Colon (tissue), 2 donors: ENCODE data around the gene CCDC50.

Experiments
- FAIRE-seq: peaks from 2 replicates; lab custom pipeline; 2012; peaks lifted over from hg19 to GRCh38; lab: Jason Lieb, UNC
- donor health status: control.
- donor health status: control.

CCDC50 gene

DNA sequence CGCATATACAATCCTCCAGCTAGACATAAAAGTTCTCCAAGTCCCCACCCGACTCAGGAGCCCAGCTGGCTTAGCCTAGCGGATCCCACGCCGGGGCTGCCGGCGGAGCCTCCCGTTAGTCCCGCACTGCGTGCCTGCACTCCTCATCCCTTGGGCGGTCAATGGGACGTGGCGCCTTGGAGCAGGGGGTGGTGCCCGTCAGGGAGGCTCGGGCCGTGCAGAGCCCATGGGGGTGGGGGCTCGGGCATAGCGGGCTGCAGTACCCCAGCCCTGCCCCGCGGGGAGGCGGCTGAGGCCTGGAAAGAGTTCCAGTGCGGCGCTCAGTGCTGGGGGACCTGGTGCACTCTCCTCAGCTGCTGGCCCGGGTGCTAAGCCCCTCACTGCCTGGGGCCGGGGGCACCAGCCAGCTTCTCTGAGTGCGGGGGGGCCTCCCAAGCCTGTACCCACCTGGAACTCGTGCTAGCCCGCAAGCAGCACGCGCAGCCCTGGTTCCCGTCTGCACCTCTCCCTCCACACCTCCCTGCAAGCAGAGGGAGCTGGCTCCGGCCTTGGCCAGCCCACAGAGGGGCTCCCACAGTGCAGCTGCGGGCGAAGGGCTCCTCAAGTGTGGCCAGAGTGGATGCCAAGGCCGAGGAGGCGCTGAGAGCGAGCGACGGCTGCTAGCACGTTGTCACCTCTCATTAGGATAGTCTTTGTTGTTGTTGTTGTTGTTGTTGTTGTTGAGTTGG is 12.2 kb upstream of the CCDC50 start:
- FAIRE-seq: no peak

DNA sequence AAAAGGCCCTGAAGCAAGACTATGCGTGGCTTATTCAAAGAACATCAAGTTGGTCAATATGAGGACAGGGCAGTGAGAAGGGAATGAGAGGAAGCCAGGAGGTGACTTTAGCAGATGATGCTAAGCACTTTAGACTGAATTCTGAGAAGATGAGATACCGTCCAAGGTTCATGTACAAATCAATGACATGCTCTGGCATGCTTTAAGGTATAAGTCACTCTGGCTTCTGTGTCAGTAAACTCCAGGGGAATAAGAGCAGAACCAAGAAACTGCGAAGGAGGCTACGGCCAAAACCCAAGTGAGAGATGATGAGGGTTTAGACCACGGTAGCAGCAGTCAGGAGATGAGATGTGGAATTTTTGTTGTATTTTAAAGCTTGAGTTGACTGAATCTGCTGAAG is 8.9 kb upstream of the CCDC50 start:
- FAIRE-seq: no peak

DNA sequence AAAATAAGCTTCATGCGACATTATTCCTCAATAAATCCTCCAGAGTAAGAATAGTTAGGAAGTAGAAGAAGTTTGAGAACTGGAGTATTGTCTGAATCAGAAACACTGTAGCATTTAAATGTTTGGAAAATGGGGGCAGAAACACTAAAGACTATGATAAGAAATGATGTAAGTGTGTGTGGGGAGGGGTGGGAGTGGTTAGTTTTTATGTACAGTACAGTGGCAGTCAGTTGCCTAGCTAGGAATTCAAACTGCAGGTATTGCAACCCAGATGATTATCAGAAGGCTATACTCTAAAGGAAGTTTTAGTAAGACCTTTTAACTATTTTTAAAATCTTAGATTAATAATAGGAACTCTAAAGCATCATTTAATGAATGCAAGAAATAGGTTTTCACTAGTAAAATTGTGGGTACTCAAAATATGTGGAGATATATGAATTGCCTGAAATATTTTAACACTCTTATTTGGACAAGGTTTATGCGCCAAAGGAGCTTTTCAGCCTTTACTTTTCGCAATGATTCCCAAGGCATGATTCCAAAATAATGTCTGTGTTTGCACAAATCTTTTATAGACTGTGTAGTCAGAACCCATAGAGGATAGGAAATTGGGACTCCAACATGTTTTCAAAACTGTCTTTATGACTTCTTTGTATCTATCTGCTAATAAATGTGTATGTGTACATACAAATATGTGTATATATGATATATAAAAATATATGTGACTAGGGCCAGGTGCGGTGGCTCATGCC is 8.0 kb upstream of the CCDC50 start:
- FAIRE-seq: no peak

DNA sequence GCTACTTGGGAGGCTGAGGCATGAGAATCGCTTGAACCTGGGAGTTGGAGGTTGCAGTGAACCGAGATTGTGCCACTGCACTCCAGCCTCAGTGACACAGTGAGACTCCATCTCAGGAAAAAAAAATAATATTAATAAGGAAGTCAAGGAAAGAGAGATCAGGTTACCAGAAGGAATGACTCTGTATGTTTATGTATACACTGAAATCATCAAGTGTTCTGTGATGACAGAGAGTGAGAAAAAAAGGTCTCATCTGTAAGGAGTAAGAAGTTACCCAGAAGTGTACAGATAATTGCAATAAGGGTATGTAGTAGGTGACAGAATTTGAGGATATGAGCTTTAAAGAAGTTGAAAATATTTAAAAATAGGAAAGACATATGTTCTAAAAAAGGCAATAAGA is 4.3 kb upstream of the CCDC50 start:
- FAIRE-seq: no peak

DNA sequence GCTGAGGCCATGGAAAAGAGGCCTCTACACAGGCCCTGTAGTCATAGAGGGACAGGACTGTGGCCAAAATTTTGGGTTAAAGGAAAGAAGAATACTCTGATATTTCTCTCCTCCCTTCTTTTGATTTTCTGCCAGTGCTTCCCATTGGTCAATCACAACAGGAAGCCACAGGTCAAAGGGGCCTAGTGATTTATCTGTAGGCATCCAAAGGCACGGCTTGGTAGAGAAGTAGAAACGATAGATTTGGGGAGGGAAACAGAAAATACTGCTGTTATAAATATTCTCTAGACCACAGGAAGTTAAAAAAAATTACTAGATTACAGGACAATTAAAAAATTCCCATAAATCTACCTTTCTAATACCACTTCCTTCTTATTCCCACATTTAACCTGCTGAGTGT is 1.7 kb upstream of the CCDC50 start:
- no peak for FAIRE-seq

DNA sequence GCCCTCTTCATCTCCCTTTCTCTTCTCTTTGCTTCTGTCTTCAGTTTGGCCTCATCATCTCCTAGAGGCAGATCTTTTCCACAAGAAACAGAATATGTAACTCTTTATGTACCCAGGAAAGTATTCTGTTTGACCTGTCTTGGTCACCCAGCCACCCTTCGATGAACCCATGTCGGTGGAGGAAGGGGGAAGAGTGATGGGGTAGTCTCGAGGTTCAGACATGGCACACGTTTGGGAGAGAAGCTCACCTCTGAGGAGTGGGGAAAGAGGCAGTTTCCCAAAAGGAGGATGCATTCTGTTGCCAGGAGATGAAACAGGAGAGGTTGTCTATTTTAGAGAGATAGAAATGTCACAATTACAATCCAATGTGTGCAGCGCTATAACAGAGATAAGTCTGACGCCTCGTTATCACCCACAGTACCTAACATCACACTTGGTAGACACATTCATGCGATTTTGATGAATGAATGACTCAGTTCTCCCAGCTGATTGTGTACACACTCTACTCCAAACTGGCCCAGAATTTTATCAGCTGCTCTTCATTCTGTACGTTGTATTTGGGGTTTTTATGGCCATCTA is 722 bp upstream of the CCDC50 start:
- FAIRE-seq: no peak

DNA sequence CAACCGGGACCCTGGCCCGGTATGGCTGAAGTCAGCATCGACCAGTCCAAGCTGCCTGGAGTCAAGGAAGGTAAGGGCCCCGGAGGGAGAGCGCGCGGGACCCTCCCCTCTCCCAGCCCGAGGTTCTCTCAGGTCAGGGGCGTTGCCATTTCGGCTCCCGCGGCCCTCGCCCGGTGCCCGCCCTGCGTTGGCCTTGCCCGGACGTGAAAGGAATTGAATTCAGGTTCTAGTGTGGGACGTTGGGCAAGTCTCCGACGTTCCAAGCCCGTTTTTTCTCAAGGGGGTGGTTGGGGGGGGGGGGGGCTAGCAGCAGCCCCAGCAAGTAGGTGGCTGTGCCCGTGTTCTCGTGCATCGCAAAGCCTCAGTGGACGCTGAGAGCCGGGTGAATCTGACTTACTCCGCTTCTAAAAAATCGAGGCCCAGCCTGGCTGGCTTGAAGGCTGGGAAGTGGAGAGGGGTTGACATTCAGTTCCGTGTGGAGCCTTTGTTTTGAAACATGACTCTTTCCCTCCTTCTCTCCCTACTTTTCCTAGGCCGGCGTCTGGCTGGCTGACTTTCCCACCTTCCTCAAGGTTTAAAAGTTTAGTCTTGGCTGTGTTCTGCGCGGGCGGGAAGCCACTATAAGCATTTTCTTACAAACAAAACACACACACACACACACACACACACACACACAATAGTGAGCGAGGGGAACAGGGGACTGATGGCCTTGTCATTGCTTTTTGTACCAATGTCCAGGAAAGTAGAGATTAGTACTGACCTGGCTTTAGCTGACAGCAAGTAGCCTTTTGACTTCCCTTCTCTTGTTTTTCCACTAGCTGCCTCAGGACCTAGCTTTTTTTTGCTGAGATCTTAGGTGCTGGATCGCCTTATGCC is 698 bp downstream of the CCDC50 start, which contains the start of gene UTS2B:
Gene UTS2B (minus strand): TSS at position 873 of the 876 bp plus-strand sequence. CDS start 48,337 bp downstream, outside the sequence.
- no peak for FAIRE-seq

DNA sequence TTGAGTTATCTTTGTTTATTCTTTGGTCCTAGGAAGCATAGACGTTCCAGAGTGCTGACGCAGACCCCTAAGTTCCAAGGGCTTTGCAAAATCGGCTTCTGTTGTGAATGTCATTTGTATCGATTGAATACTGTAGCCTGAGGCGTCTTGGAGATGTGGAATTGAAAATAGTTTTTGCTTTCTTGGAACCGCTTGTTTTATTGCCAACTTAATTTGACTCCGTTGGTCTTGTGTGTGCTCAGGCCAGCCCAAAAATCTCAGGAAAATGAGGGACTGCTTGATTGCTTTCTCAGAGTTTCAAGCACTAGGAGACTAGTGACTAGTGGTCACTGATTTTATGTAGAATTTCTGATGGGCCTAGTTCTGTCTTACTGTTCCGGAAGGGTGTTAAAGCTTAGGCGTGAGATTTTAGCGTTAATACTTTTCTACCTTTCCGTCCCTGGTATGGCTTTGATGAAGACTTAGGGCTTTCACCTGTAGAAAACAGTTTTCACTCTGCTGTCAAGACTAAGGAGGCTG is 1.4 kb downstream of the CCDC50 start:
- no peak for FAIRE-seq

DNA sequence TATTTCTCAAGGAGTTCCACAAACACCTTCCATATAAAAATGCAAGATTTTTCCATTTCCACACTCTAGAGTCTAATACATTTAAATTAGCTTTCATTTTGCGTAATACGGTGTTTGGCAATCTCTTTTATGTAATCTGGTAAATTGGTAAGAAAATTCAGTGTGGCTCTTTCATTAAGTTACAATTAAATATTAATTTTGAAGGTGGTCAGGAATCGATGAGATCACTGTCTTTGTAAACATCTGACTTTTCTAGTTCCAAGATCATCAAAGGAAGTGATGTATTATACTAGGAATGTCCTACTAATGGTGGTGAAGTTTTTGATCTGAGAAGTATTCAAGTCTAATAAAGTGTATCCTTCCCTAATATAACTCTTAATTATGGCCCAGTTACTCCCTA is 2.2 kb downstream of the CCDC50 start:
- no peak for FAIRE-seq

DNA sequence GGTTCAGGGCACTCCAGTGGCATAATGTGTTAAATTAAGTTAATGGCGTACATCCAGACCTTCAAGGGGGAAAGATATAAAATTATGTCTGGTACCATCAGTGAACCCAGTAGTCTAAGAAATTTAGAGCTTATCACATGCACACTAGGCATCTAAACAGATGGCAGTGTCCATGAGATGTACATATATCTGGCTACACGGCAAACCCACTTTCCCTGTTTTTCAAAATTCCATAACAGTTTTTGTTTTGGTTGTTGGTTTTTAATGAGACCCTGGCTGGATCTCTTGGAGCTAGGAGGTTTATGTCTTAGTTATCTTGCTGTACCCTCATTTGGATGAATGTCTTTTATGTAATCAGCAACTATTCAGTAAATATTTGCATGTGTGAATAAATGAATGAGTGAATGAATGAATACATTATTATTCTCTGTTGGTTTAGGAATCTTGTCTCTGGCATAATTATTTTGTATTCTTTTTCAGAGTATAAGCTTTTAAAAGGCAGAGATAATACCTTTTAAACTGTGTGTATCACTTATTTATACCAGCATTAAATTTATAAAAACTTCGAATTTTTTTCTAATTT is 4.2 kb downstream of the CCDC50 start:
- FAIRE-seq: no peak

DNA sequence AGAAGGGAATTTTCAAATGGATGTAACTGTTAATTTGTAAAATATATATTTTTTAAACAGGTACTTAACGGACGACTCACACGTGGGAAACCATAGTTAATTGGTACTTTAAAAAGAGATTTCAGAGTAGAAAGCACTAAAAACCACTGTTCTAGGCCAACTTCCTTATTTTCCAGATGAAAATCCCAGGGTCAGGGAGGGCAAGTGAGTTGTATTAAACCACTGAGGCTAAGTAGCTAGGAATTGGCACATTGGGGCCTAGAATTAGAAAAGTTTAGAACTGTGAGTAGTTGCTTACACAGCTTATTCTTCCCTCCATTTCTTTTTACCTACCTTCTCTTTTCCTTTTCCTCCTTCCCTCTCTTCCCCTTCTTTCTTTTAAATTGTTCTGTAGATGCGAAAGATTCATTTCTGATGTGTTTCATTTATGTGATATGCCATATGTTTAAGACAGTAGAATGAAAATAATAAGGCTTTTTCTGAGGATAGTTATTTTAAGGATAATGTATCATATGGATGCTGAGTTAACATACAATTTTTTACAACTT is 5.2 kb downstream of the CCDC50 start:
- no peak for FAIRE-seq

DNA sequence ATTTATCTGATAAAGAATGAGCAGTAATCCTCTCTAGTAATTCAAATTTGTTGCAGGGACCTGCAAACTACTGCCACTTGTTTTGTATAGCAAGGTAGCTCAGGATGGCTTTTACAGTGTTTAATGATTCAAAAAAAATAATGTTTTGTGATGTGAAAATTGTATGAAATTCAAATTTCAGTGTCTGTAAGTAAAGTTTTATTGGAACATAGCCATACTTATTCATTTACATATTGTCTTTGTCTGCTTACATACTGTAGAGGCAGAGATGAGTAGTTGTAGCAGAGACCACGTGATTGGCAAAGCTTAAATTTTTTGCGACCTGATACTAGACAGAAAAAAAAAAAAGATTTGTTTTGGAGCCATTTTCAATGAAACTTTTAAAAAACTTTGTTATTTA is 7.6 kb downstream of the CCDC50 start:
- FAIRE-seq: no peak

DNA sequence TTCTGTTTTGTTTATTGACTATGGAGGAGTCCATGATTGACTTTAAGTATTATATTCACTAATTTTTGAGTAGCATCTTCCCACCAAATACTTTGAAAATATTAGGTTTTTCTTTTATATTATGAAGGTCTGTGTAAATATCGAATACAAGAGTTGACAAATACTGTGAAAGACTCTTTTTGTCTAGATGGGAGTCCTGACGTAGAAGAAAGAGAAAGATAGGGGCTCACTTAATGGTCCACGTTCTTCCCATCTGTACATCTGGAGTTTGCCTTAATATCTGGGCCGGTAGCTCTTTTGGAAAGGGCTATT is 8.9 kb downstream of the CCDC50 start:
- FAIRE-seq: no peak

DNA sequence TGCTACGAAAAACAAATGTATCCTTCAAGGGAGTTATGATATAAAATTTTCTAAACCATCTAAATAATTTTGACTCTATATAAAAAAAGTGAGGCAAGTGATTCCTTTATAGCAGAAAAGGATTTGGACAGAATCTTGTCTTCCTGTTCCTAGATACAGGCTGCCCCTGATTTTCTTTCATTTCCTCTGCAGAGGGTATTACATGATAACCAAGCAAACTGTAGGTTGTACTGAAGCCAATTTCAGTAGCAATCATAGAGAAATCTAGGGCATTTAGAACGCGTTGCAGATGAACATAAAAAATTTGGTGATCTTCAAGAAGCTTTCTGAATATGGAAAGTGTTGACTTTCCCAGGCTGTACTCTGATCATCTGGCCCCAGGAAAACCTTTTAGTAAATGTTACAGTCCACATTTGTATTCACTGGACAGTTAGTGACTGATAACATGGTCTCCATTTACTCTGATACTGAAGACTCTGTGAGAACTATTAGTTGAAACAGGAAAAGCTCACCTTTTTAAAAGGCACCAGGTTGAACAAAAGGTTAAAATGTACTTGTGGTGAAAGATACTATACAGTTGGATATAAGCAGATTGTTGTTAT is 10.2 kb downstream of the CCDC50 start:
- no peak for FAIRE-seq

DNA sequence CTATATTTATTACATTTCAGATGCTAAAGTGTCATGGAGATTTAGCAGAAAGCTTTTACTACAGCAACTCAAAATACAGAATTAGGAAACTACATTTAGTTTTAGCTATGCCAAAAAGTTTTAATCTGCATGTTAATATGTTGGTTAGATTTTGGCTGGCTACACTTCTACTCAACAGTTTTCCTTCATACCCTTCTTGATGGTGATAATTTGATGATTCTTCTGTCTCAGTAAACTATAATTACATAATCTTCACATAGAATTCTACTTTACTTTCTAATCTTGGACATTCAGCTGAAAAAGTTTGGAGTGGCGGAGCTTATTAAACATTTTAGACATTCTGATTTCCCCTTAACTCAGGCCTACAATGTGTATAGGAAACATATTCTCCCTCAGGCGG is 11.2 kb downstream of the CCDC50 start:
- no peak for FAIRE-seq

DNA sequence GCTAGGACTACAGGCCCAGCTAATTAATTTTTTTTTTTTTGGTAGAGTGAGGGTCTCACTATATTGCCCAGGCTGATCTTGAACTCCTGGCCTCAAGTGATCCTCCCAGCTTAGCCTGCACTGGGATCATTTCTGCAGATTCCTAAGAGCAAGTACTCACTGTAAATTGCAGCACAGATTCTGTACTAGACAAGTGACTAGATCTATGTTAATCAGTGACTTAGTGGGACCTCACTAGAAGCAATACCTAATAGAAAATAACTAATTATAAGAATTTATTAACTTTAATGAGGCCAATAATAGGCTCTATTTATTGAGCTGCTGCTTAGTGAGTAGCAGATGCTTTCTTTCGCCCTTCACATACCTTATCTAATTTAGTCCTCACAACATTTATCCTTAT is 11.8 kb downstream of the CCDC50 start:
- FAIRE-seq: no peak

DNA sequence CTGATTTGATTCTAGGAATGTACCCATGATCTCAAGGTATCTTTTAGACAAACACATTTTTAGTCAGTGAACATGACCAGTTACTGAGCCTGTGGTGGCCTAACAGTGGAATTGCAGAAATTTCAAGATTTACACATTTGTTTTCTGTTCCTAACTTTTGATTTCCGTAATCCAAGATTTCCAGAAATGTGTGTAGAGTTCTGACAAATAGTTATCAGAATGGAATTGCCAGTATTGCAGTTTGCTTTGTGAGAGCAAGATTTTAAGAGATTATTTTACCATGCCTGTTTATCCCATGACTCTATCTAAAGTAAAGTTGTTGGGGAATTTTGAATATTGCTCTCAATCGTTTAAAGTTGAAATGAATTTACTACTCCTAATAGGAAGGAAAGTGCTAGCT is 12.8 kb downstream of the CCDC50 start:
- FAIRE-seq: no peak

DNA sequence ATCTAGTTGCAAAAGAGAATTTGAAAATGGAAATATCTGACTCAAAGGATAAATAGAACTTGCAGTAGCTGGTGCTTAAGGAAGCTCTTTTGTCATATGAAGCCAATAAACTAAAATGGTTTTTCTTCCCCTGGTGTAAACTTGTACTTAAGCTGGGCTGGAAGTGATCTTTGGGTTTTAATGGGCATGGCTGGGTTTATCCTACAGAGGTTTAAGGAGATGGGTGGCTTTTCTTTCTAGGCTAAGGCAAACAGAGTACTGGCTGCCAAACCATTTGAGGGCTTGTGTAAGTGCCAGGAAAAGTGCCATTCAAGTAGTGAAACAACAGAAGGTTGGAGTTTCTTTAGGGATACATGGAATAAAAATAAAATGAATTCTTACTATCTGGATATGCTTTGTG is 13.2 kb downstream of the CCDC50 start:
- no peak for FAIRE-seq

DNA sequence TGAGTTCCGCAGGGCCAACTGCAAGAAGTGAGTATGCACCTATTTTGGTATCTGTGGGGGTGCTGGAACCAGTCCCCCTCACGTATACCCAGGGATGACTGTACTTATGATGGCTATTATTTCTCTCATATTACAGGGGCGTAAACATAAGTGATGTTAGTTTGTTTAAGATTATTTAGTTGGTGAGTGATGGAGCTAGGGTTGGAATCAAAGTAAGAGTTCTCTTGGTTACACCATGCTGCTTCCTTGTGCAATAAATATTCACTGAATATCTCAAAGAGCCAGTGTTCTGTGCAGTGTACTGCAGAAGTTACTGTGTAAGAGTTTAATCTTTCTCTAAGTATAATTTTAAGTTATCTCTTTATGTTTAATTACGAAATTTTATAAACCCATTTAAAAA is 13.9 kb downstream of the CCDC50 start:
- no peak for FAIRE-seq

DNA sequence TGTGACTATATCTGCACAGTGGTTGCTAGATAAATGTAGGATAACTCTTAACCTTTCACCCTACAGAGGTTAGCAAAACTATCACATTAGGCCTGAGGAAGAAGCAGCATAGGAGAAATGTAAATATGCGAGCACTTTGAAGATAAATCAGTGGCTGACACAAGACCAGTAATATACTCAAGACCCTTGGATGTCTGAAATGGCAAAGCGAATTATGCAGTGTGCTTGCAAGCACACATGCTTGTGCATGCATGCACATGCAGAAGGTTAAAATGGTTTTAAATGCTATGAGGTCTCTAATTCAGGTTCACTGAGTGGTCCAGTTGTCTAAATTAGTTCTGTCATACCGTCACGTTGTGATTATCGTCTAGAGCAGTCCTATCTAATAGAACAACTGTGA is 14.7 kb downstream of the CCDC50 start:
- no peak for FAIRE-seq

DNA sequence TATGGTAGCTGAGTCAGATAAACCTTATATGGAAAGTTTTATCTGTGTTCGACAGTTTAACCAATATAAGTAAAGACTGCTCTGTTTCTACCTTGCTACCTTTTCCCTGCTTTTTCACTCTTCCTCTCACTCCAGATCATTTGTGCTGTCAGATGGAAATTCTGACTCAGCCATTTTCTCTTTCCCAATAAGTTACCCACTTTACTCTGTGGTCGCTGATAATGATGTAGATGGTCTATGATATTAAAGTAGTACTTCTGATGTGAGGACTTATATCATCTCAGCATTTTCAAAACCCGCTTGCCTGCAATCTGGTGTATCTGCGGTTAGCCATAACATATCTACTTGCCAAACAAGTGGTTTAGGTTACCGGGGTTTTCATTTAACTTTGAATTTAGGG is 16.1 kb downstream of the CCDC50 start:
- no peak for FAIRE-seq
